Motor neuron (in vitro differentiated cells): ENCODE results near the gene TSPEAR. TPM values are rescaled to one million over a fixed set of nuclear protein-coding genes. Genes with fewer than 3 reads are reported as not detected.
A peak's percentile ranks its signal among the peaks of the same experiment; 100 is the strongest.

Experiments used
- ATAC-seq, 8 experiments: fragments of 200-7000 bp; cut with Tn5 transposase; replicated peaks in 6 of 8; 2 replicates each; pipeline ENCODE4 v1.8.0; 2021; ENCODE audit warnings: mild to moderate bottlenecking in 8 of 8, moderate library complexity in 8 of 8
- H3K27ac ChIP-seq, 2 donors: fragments of 250-450 bp; sonication (Bioruptor Pico); 2 replicates each; pipeline ENCODE4 v1.9.0; 2021; ENCODE audit warnings: antibody characterized with exemption in 2 of 2, mild to moderate bottlenecking in 2 of 2, moderate library complexity in 1 of 2
- H3K4me1 ChIP-seq, 2 donors: fragments of 250-450 bp; sonication (Bioruptor Pico); replicated peaks in 1 of 2; 2 replicates each; pipeline ENCODE4 v1.6.1; 2021; ENCODE audit warnings: antibody characterized with exemption in 2 of 2, mild to moderate bottlenecking in 2 of 2, moderate library complexity in 1 of 2
- H3K4me3 ChIP-seq, 5 donors: fragments of 250-450 bp; sonication (Bioruptor Pico); 2 replicates each; pipeline ENCODE4 v1.9.0; 2021; ENCODE audit warnings: antibody characterized with exemption in 5 of 5, mild to moderate bottlenecking in 5 of 5, moderate library complexity in 4 of 5
- WGBS, 10 experiments: fragments of 450-650 bp; shearing (Covaris generic); methylation state at CpG; one replicate each; pipeline ENCODE4 v1.0.0; 2022; 5-methylcytosine and 5-hydroxymethylcytosine counted together
- in situ Hi-C, 9 experiments: fragments of 400-800 bp; cut with MboI; loops; one replicate each; pipeline ENCODE4 v1.15.0; 2021; ENCODE audit warnings: low sequenced_read_pairs in 9 of 9, low pct_unique_long_range_greater_than_20kb in 2 of 9; ENCODE audit not compliant: unreplicated experiment in 9 of 9
- total RNA-seq, 8 experiments: library from RNA; unstranded; fragments of 300-600 nt; gene quantifications; 2 replicates each; pipeline versions ENCODE4 v1.2.3 to v1.2.4, GENCODE V29; 2022

Gene TSPEAR
- total RNA-seq, 8 experiments from 2014 or later = 0.21 to 0.66 (median 0.31) TPM; not detected in 1

- Histone ChIP-seq H3K4me3 (no peak within 1 kb of the TSS), H3K4me1 (no peaks in the 10 kb centered on the region), H3K27ac (no peak within 1 kb of the TSS)
- WGBS, 10 experiments = 80% methylated on average over 1 of the region's 7 CpGs; no CpG with 5 or more reads in 9 of the 10 experiments
- in situ Hi-C loops = no loop called here
- ATAC-seq = no peak
Observed at GRCh38 chr21:44626673-44627143, 84.7 kb downstream of the TSPEAR start, which contains the start of gene KRTAP10-9. TSS of gene KRTAP10-9 (plus strand) at chr21:44627093. CDS start at chr21:44627172, 79 bp downstream.

DNA sequence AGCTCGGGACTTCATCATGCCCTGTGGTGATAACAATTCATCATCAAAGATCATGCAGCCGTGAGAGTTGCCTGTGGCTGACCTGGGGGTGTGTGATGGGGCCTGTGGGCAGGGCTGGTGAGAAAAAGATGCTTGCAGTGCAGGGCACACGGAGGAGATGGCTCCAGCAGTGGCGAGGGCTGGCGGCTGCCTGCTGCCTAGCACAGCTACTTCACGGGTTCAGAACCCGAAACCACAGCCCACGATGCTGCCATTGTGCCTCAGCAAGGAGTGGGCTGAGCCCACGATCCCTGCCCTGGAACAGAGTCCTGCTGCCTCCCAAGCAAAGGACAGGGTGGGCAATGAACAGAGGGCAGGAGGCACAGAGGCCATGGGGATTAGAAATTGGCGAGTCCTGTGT lies 85.1 kb downstream of the TSPEAR start:
- in situ Hi-C loops = no loop called here
- 14 to 100% (median 75%) methylated on average over 1 to 10 of the region's 10 CpGs; no CpG with 5 or more reads in 4 of the 10 experiments for WGBS, 10 experiments

DNA sequence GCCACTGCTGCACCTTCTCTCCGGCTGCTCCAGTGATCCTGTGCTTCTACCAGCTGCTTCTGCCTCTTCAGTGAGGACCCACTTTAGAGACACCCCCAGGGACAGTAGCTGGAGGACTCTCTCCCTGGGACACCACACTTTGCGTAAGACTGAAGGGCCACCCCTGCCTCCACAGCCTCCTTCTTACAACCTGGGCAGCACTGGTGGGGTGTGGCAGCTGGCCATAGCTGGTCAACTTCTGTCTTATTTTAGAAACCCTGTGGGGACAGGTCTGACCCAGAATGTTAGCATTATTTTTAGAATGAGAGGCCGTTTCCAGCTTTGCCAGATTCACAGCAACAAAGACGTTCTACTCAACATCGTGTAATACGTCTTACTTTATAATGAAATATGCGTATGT lies 85.6 kb downstream of the TSPEAR start:
- no peak overlapping the region for H3K27ac ChIP-seq
- no peak for ATAC-seq
- in situ Hi-C loops = no loop called here
- 49 to 95% (median 87%) methylated on average over 2 to 7 of the region's 7 CpGs; no CpG with 5 or more reads in 3 of the 10 experiments for WGBS, 10 experiments
- no peaks in the 10 kb centered on the region for H3K4me1 ChIP-seq
- no peak overlapping the region for H3K4me3 ChIP-seq

More for the DNA sequence above, 85.1 kb downstream of the TSPEAR start:
- Histone ChIP-seq H3K4me1 (no peaks in the 10 kb centered on the region), H3K27ac (no peak overlapping the region), H3K4me3 (no peak overlapping the region)
- ATAC-seq = no peak

GRCh38 chr21:44623575-44623974 lies 87.8 kb downstream of the TSPEAR start:
- Histone ChIP-seq H3K27ac (no peak overlapping the region), H3K4me3 (no peak overlapping the region), H3K4me1 (no peaks in the 10 kb centered on the region)
- in situ Hi-C loops = no loop called here
- no peak for ATAC-seq

- Histone ChIP-seq H3K4me3 (no peak overlapping the region), H3K27ac (no peak overlapping the region), H3K4me1 (no peaks in the 10 kb centered on the region)
- 0 to 92% (median 73%) methylated on average over 1 to 6 of the region's 6 CpGs for WGBS, 10 experiments
- in situ Hi-C loops = no loop called here
- no peak for ATAC-seq
Observed at GRCh38 chr21:44619886-44620285, 91.5 kb downstream of the TSPEAR start.

GRCh38 chr21:44618909-44619308 lies 92.5 kb downstream of the TSPEAR start:
- Histone ChIP-seq H3K27ac (no peak overlapping the region), H3K4me1 (no peaks in the 10 kb centered on the region), H3K4me3 (no peak overlapping the region)
- in situ Hi-C loops = no loop called here
- WGBS, 10 experiments = 7 to 100% (median 78%) methylated on average over 1 to 3 of the region's 3 CpGs; no CpG with 5 or more reads in 4 of the 10 experiments
- ATAC-seq = no peak

DNA sequence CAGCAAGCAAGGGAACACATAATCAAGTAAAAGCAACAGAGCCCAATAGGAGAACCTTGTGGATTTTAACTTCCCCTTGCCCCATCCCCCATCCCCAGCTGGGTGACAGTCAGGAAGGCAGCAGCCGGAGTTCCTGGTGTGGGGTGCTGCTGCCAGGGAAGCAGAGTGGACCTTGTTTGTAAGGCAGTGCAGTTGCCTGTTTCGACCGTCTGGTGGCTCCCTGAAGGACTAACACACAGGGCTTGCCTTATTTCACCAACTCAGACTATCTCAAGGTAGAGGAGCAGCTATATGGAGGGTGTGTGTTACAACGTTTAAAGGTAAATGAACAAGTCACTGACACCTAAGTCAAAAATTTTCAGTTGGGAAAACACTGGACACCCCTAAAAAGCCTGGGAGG lies 92.9 kb downstream of the TSPEAR start:
- no peaks in the 10 kb centered on the region for H3K4me1 ChIP-seq
- ATAC-seq = peak in 3 of 8 experiments; percentile 69 to 84 (median 71)
- in situ Hi-C loops = no loop called here
- H3K27ac ChIP-seq = no peak overlapping the region
- 0 to 80% (median 49%) methylated on average over 1 to 3 of the region's 4 CpGs; no CpG with 5 or more reads in 2 of the 10 experiments for WGBS, 10 experiments
- H3K4me3 ChIP-seq = no peak overlapping the region

GRCh38 chr21:44617071-44617501 lies 94.3 kb downstream of the TSPEAR start:
- ATAC-seq = no peak
- WGBS, 10 experiments = 0 to 62% (median 37%) methylated on average over 2 to 6 of the region's 8 CpGs; no CpG with 5 or more reads in 6 of the 10 experiments
- no peak overlapping the region for H3K4me3 ChIP-seq
- in situ Hi-C loops = no loop called here
- no peaks in the 10 kb centered on the region for H3K4me1 ChIP-seq
- H3K27ac ChIP-seq = no peak overlapping the region

DNA sequence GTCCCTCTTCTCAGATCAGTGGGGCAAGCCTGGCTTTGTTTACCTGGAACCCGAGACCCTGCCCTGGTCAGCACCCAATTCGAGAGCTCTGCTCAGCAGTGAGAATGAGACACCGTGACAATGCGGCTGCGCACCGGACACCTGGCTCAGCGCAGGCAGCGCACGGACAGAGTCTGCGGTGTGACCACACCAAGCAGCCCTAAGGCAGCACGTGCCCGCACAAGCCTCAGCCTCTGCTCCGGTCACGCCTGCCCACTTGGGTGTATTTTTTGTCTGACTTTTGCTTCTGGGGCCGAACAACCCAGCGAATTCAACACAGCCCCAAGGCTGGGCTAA lies 94.8 kb downstream of the TSPEAR start:
- Histone ChIP-seq H3K4me3 (no peak overlapping the region), H3K27ac (no peak overlapping the region), H3K4me1 (no peaks in the 10 kb centered on the region)
- WGBS, 10 experiments = 48 to 90% (median 74%) methylated on average over 2 to 10 of the region's 16 CpGs; no CpG with 5 or more reads in 2 of the 10 experiments
- ATAC-seq = no peak
- in situ Hi-C loops = no loop called here

- 17 to 100% (median 56%) methylated on average over 1 to 9 of the region's 17 CpGs; no CpG with 5 or more reads in 4 of the 10 experiments for whole genome bisulfite sequencing, 10 experiments
- no peak for ATAC-seq
- no peak overlapping the region for H3K27ac ChIP-seq
- no peaks in the 10 kb centered on the region for H3K4me1 ChIP-seq
- no peak overlapping the region for H3K4me3 ChIP-seq
- in situ Hi-C loops = no loop called here
Observed at GRCh38 chr21:44615911-44616590, 95.3 kb downstream of the TSPEAR start.

DNA sequence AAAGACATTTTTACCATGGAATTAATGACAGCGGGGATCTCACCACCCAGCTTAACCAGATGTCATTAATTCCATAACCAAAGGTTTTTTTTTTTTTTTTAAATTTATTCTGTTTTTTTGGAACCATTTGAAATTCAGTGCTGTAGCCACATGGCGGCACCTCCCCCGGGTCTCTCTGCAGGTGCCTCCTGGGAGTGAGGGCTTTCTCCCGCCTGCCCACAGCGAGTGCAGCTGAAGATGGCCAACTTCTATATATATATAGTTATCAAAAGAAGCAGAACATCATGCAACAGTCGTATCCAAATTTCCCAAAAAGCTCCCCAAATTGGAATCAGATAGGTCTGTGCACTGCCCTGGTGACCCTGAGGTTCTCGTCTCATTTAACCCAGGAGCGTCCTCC lies 95.9 kb downstream of the TSPEAR start:
- no peak for ATAC-seq
- in situ Hi-C loops = no loop called here
- Histone ChIP-seq H3K4me3 (no peak overlapping the region), H3K4me1 (no peaks in the 10 kb centered on the region), H3K27ac (no peak overlapping the region)
- 14 to 100% (median 64%) methylated on average over 2 to 8 of the region's 8 CpGs; no CpG with 5 or more reads in 1 of the 10 experiments for WGBS, 10 experiments

DNA sequence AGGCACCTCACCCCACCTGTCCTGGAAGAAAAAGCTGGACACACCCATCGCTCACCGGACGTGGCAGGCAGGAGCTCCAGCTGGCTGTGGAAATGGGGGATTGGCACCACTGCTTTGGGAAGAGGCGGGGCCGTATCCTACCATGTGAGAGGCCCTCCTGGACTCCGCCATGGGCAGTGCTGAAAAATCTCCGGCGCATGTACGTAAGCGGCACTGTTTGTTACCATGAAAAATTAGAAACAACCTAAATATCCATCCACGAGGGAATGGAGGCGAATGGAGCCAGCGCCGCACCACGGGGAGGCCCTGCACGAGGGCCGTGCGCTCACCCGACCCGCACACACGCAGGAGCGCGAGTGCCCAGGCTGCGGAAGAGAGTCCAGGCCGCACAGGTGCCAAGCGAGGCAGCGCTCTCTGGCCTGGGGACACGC lies 96.4 kb downstream of the TSPEAR start:
- H3K4me1 ChIP-seq = no peaks in the 10 kb centered on the region
- in situ Hi-C loops = no loop called here
- no peak for ATAC-seq
- H3K27ac ChIP-seq = no peak overlapping the region
- no peak overlapping the region for H3K4me3 ChIP-seq
- 50 to 100% (median 94%) methylated on average over 1 to 15 of the region's 28 CpGs; no CpG with 5 or more reads in 3 of the 10 experiments for WGBS, 10 experiments

- H3K4me3 ChIP-seq = no peak overlapping the region
- H3K27ac ChIP-seq = no peak overlapping the region
- H3K4me1 ChIP-seq = no peaks in the 10 kb centered on the region
- in situ Hi-C loops = no loop called here
- WGBS, 10 experiments = 17 to 93% (median 40%) methylated on average over 1 to 3 of the region's 20 CpGs; no CpG with 5 or more reads in 7 of the 10 experiments
- ATAC-seq = no peak
Observed at GRCh38 chr21:44614161-44614631, 97.2 kb downstream of the TSPEAR start.
